ENCODE results near the gene CUX1.

- TF ChIP-seq CTCF (IDR thresholded peaks at IDR 0.05) (no peak), POLR2A (IDR thresholded peaks at IDR 0.05) (no peak)
These were observed 131.2 kb downstream of the CUX1 start for GRCh38 chr7:101948650-101949049.

Data from esophagus squamous epithelium (tissue), 4 donors.